NCI-H1048 (cell line): ENCODE results near the gene DACT1.

ENCODE experiments used
- DNase-seq: peaks from one replicate; lab custom pipeline; 2025; lab: John Stamatoyannopoulos, UW

Gene DACT1

DNA sequence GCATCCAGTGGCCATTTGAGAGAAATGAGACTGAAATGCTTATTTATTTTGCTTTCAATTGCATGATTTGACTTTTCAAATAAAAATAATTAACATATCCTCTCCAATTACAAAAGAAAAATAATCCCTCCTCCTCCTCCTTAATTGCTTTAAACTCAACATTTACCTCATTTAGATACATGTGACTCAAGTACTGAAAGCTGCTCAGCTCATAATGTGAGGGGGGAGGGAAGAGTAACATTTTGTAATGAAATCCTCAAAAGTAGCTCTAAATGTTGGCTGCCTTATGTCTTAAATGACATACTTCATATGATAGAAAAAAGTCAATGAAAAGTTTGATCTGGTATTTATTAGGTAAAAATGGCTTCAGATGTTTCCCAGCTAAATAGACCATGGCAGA lies 29.0 kb downstream of the DACT1 start:
- DNase-seq = no peak

DNA sequence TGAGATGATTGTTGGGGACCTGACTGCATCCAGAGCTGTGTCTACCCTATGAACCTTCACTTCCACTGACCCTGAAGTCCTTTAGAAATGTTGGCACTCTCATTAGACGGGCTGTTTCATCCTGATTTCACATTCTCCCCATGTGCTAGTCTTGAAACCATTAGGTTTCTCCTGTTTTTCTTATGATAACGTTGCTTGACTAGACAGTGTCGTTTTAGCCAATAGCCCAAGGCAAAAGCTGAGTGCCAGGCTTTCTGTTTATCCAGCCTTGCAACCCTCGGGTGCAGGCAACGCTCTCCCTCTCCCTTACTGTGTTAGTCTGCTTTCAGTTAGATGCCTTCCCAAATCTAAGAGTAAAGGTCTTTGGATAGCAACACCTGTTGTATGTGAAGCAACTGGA lies 30.1 kb downstream of the DACT1 start:
- no peak for DNase-seq

DNA sequence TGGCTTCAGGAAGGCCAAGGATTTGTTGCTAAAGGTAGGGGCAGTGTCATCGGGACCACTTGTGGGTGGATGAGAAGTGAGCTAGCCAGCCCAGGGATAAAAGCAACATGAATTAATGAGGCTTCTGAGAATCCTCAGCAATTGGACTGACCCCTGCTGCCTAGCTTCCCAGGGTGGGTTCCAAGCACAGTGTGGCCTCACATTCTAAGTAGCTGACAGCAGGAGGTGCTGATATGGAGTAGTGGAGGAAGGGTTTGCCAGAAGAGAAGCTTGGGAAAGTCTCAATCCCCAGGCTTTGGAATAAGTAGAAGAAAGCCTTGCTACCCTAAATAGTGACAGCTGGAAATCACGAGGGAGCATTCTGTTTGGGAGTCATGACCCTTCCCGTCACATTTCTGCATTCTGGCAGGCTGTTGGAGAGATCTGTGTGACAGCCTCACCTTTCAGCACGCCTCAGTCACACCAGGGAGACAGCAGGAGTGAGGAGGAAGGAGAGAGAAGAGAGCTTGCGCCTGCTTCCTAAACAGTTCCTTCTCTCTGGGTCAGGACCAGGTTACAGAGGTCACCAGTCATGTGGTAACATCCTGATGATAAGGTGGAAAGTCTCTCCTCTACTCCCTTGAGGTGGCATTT lies 31.2 kb downstream of the DACT1 start:
- no peak for DNase-seq

DNA sequence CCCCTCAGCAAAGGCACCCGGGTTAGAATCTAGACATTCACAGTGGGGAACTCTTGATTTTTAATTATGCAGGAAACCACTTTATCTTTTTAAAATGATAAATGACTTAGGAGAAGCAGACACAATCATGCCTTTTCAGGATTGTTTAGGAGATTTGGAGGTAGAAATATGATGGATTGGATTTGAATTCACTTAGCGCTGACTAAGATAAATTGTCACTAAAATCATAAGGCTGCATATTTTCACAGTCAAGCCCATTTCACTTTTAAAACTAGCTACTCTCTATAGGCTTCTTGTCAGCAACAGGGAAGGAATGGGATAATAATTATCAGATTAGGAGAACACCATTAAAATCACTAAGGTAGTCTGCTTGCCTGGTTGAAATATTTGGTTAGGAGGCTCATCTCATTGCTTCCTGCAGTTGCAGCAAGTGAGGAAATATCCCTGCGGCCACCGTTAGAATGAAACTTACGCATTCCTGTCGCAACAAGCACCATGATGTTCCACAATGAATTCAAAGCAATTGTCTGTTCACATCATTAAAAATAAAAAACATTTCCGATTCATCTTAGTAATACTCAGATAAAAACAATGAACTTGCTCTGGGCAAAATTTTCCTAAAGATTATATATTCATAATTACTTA lies 31.9 kb downstream of the DACT1 start:
- no peak for DNase-seq

DNA sequence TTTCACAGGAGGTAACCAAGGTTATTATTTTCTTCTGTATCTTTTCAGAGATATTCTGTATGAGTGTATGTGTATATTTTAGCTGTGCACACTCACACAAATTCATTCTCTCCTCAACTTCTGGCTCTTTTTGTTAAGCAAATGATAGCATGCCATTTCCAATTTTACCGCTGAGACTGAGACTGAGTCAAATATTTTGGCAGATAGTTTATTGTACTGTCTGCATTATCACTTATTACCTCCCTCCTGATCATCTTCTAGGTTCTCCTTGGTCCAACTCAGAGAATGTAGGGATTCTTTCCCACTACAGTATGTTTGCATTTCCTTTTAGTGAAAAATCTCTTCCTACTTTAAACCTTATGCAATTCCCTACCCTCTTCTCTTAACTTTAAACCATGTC lies 33.3 kb downstream of the DACT1 start:
- DNase-seq = no peak

DNA sequence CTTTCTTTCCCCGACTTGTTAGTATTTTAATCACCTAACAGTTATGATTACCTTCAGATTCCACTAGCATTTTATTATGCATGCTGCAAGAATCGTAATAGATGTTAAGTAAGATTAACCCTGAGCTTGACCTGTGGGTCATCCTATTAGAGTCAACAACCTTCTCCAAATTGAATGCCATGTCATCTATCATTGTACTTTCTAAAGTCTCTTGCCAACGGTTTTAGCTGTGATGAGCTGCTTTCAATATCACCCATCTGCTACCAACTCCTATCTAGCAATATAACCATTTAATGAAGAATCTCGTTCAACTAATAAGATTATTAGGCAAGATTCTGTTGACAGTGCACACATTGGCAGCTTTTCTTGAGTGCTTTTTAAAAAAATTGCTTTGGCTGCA lies 33.7 kb downstream of the DACT1 start:
- DNase-seq = no peak

DNA sequence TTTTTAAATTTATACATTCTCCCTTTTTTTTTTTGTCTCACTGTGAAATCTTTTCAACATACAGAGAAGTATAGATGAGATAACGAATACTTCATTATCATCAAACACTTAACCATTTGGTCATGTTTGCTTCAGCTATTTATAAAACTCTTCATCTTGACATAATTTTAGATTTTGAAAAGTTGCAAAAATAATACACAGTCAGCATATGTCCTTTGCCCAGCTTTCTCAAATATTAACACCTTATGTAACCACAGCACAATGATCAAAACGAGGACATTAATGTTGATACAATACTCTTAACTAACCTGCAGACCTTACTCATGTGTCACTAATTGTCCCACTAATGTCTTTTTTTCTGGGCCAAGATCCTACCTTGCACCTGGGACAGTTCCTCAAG lies 36.0 kb downstream of the DACT1 start:
- no peak for DNase-seq

DNA sequence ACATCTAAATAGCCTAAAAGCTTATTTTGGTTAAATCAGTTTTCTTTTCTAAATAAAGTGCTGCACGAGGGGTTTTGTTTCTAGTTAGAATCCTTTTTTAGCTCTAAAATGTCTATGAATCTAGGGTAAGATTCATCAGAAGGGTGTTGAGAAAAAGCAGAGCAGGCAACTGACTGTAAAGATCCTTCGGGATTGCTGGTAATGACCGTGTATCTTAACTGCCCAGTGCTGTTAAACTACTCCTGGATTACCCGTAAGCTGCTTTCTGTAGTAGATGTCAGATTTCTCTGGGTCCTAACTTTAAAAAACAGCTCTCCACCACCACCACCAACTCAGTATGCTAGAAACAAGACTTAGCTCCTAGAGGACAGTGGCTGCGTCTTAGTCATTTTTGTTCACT lies 39.2 kb downstream of the DACT1 start:
- DNase-seq = no peak

DNA sequence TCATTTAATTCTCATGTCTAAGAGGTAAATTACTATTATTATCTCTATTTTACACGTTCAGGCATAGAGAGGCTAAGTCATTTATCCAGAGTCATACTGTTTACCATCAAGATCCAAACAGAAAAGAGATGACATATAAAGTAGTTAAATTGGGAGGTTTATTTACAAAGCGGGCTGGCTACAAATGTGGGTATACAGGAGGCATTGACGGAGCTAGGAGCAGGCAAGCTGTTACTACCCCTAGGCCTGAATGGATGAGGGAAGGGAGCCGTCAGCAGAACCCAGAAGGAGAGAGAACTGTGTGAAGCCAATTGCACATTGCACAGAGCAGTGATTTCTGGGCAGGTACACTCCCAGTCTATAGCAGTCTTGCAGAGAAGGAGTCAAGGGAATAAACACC lies 39.8 kb downstream of the DACT1 start:
- DNase-seq = no peak

DNA sequence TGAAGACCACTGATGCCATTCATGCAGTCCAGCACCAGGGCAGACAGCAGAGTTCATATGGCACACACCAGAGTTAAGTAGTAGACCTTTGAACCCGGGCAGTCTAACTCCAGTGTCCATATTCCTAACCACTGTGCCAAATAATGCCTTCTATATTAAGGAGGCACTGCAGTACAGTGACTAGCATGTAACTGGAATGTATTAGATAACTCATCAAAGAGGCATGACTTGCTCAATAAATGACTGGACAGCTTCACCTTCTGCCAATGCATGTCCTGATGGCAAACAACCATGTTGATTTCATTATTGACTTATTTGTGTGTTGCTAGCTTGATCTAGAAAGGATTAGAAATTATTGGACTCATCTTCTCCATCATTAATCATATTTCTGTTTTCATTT lies 40.2 kb downstream of the DACT1 start:
- no peak for DNase-seq

DNA sequence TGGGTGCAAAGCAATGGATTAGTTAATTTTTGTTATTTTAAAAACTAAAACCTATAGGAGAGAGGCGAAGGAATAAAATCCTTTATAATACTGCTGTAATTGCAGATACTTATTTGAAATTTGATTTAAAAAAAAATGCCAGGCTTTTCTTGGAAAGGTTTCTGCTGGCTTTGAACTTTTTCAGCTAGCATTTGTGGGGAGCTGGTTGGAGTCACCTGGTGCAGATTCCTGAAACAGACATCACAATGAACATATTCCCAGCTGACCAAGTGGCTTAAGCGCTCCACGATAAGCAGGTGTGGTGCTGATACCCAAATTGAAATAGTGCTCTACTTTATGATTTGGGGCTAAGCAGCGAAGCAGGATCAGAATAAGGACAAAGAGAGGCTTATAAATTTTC lies 42.9 kb downstream of the DACT1 start:
- DNase-seq = no peak

DNA sequence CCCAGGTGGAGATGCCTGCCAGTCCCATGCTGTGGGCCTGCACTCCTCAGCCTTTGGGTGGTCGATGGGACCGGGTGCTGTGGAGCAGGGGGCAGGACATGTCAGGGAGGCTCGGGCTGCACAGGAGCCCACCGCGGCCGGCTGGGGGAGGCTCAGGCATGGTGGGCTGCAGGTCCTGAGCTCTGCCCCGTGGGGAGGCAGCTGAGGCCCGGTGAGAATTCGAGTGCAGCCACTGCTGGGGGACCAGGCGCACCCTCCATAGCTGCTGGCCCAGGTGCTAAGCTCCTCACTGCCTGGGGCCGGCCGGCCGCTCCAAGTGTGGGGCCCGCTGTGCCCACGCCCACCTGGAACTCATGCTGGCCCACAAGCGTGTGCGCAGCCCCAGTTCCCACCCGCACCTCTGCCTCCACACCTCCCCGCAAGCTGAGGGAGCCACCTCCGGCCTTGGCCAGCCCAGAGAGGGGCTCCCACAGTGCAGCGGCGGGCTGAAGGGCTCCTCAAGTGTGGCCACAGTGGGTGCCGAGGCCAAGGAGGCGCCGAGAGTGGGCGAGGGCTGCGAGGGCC lies 49.6 kb downstream of the DACT1 start:
- DNase-seq = no peak

DNA sequence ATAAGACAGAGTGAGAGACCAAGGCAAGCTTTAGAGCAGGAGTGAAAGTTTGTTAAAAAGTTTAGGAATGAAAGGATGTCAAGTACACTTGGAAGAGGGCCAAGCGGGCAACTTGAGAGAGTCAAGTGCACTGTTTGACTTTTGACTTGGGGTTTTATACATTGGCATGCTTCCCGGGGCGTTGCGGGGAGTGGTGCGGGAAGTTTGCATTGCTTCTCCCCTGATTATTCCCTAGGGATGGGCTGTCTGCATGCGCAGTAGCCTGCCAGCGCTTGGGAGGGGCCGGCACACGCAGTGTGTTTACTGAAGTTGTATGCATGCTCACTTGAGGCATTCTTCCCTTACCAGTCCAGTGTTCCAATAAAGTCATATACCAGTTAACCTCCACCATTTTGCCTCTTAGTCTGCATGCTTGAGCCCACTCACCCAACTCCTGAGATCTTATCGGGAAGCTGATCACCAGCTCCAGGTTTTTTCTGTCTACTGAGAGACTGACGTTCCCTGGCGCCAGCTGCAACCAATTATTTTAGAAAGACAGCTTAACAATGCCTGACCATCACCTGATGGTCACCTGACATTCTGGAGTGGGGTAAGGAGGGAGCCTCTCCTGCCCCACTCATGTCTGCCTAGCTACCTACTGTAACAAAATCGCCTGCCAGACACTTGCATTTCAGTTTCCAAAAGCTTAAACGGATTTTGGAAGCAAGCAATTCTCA lies 53.2 kb downstream of the DACT1 start:
- DNase-seq = no peak

DNA sequence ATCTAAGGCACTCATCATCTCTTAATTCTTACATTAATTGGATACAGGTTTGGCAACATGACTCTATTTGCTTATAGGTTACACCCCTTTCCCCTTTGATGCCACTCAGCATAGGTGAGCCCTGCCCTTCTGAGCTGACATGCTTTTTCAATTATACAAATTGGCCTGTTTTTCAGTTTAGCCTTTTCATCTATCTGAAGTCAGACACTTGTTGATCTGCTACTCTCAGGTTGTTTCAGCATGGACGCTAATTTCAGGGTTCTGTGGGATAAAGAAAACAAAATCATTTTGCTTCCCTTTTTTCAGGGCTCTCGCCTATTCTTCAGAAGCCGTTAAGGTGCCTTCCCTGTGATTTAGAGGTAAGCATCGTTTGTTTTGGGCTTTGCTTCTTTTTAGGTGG lies 55.3 kb downstream of the DACT1 start:
- DNase-seq = no peak

DNA sequence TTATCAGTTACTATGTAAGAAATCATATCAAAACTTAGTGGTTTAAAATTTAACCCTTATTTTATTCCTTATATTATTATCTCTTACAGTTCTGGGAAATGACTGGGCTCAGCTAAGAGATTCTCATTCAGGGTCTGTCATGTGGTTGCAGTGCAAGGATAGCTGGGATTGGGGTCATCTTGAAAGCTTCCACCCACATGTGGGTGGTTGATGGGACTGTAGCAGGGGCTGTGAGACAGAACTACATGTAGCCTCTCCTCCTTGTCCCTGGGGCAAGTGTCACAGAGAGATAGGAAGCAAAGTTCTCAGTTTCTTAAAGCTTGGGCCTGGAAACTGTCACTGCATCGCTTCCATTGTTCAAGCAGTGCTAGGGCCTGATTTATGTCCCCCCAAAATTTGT lies 57.8 kb downstream of the DACT1 start:
- no peak for DNase-seq

DNA sequence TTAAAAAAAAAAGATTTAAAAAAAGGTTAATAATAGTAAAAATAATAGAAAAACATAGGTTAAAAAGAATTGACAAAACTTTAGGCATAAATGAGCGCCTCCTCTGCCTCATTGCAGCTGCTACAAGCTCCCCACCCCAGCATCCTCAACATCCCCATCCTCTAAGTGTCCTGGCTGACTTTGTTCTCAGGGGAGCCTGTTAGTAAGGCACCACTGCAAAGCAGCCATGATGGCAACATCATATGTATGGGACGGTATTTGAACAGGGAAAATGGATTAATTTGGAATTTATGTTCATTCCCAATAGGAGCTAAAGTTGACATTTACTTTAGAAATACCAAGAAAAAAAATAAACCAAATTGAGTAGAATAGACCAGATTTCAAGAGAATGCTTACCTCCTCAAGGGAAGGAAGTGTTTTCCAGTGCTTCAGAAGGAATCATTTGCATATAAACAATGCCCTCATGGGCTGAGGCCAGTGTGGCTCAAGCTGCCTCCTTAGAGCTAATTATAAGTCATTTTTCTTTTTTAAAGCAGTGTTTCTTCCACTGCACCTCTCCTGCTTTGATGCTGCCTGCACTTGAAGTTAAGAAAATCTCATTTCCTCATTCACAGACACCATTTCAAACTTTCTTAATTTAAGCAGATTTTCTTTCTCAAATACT lies 59.6 kb downstream of the DACT1 start:
- no peak for DNase-seq
